HL-60/S4 treated with retinoic acid at 250 ng/mL for 4 days and 3 days (cell line): ENCODE results near the gene INVS.

ENCODE experiments used
- in situ Hi-C: fragments of 300-500 bp; cut with MboI; formaldehyde crosslinking; loops from 2 replicates; pipeline ENCODE4 v1.7.0; 2022; ENCODE audit warnings: low sequenced_read_pairs

INVS gene

DNA sequence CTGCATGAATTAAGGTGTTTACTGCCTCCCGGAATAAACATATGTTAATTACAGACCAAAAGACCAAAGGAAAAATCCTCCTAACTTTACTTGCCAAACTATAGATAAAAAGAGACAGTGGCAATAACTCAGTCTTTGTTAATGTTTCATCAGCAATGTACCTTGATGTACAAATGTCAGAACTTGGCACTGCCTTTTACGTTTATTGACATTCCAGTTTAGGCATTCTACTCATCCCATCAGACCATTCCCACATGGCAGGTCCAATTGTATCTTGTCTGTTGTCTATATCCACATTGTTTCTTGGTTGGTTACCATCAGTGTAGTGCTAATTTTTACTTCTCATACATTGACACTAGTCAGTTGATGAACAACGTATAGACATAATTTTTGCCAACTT is 168.2 kb downstream of the INVS start:
- in situ Hi-C loops: no loop called here

DNA sequence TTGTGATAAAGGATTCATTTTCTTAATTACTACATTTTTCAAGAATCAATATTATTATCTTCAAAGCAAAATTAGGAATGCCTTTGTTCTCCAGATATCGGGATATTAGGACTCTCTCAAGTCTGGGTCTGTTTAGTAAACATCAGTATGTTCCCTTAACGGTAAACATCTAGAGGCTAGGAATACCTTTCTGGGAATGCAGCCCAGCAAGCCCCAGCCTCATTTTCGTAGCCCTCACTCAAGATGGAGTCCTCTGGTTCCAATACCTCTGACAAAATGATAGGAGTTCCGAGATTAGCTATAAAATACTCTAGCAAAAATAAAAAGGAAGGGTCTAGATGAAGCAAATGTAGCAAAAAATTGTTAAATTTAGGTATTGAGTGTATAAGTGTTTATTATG is 169.2 kb downstream of the INVS start:
- in situ Hi-C loops: no loop called here

DNA sequence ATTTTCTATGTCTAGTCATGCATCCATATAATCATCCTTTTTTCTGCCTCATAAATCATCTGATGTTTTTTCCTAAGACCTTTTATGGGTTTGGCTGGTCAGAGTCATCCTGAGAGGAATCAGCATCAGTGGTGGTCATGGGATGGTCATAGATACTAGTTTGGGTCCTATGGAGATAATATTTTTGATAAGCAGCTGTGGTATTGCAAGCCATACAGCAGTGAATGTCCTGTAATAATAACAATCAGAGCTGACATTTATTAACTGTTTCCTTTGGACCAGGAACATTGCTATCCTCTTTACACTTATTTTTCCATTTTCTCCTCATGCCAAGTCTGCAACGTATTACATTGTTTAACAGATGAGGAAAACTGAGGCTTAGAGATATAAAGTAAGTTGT is 170.6 kb downstream of the INVS start:
- in situ Hi-C loops: no loop called here

DNA sequence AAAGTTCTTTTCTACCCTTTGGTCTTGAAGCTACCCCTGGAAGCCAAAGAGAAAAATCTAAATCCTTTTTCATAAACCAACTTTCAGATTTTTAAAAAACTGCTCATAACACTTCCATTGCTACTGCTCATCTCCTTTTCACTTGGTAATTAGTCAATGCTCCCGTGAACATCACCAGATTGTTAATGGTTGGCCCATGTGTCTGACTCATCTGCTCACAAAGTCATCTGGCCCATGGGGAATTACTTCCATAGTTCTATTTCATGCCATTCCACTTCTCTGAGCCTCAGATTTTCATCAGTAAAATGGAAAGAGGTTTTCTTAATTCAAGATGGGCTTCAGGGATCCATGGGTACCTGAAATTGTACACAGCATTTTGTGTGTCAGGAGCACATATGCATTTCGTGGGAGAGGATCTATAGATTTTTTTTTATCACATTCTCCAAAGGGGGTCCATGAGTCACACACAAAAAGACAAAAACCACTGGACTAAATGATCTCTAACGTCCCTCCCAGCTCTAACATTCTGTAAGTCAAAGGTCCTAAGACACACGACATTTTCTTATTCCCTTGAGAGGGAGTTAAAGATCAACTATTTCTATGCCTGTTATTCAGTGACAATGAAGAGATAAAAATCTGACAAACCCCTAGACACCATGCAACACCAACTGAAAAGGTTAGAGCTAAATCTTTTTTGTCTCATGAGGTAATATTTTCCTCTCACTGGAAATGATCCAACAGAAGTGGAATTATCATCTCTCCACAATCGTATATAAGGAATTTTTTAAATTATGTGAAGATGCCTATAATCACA is 178.3 kb downstream of the INVS start:
- in situ Hi-C loops: no loop called here

DNA sequence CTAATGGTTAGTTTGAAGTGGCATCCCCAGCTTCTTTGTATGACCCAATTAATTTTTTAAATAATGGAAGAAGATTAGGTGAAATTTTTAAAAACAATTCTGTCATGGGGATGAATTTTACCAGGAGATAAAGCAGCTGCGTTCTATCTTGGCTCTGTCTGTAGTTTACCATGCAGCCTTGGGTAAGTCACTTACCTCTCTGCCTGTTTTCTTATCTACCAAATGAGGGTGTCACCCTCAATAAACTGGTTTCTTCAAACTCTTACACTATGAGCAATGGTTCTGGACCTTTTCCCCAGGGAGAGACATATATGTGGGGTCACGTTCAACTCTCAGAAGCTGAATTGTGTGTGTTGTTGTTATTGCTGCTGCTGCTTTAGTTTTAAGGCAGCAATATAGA is 182.0 kb downstream of the INVS start:
- in situ Hi-C loops: loop anchor here (10.0 kb wide), 1 partner anchor 64 kb away; no protein-coding TSS in a partner anchor

DNA sequence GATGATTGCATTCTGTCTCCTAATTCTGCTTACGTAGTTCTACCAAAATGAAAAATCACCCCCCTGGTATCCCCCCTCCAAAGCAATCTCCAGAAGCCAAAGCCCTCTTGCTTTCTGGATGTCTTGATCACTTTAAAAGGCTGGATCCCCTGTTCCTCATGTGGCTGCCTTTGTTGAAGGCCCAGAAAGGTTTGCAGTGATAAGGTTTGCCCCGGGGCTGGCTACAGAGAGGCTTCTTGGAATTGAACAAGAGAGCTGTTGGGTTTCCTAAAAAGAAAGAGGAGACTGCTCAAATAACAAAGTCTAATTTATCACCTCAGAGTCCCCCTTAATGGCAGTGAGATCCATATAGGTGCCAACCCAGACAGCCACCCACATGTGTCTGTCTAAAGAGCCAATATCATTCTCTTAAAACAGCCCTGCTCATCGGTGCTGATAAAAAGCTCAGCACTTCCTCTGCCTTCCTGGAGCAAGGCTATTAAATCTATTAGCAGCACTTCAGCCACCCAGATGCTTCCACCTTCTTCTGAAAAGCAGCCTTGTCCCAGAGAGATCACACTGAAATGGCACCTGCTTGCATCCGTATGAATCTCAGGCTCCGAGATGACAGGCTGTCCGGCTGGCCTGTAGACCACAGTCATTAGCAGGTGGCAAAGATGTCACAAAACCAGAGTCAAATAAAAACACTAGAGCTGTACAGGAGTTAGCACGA is 182.8 kb downstream of the INVS start:
- in situ Hi-C loops: loop anchor here (10.0 kb wide), 1 partner anchor 63 kb away; no protein-coding TSS in a partner anchor

DNA sequence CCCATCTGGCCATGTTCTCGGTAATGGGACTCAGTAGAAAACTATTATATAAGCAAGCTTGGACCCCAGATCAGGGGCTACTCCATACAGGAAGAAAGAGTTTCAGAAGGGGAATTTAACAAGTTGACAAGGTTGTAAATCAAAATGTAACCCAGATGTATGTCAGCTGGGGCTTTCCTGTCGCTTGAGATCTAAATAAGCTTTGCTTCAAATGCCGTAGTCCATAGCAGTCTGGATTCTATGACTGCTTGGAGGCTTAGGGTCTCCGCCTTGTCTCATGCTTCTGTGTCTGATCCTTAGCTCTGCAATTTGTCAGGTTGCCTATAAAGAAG is 183.3 kb downstream of the INVS start:
- in situ Hi-C loops: loop anchor here (10.0 kb wide), 1 partner anchor 62 kb away; no protein-coding TSS in a partner anchor

DNA sequence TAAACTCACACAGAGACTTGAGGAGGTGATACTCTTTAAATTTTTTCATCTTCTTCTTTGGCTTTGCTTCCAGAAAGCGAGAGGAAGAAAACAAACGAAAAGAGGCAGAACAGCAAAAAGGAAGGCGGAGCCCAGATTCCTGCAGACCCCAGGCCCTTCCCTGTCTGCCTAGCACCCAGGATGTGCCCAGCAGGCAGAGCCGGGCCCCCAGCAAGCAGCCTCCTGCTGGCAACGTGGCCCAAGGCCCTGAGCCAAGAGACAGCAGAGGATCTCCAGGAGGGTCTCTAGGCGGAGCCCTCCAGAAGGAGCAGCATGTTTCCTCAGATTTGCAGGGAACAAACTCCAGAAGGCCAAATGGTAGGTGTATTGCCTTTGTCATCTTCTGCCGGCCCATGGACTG is 185.2 kb downstream of the INVS start:
- in situ Hi-C loops: loop anchor here (10.0 kb wide), 1 partner anchor 61 kb away; no protein-coding TSS in a partner anchor

DNA sequence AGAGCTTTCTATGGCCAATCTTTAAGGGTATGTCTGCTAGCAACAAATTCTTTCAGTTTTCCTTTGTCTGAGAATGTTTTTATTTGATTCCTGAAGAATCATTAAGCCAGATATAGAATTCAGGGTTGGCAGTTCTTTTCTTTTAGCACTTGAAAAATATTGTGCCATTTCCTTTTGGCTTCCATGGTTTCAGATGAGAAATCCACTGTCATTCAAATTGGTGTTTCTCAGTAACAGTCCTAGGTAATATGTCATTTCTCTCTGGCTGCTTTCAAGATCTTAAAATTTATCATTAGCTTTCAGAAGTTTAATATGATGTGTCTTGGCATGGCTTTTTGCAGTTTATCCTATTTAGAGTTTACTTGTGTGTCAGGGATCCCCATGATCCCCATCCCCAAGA is 186.0 kb downstream of the INVS start:
- in situ Hi-C loops: loop anchor here (10.0 kb wide), 1 partner anchor 60 kb away; no protein-coding TSS in a partner anchor

DNA sequence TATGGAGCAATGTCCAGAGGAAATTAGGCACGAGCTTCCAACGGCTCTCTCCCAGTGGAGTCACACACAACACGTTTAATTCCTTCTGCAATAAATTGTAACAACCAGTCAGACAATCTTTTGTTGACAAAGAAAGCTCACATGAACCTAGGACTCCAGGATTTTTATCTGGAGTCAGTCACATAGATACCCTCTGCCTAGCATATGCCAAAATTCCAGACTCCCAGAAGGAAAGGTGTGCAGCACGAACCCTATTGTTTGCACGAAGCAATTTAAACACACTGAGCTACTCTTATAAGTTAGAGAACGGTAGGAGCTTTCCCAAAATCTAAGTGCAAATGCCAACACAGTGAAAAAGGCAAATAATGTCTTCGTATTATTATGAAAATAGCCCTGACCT is 186.6 kb downstream of the INVS start:
- in situ Hi-C loops: loop anchor here (10.0 kb wide), 1 partner anchor 59 kb away; no protein-coding TSS in a partner anchor

DNA sequence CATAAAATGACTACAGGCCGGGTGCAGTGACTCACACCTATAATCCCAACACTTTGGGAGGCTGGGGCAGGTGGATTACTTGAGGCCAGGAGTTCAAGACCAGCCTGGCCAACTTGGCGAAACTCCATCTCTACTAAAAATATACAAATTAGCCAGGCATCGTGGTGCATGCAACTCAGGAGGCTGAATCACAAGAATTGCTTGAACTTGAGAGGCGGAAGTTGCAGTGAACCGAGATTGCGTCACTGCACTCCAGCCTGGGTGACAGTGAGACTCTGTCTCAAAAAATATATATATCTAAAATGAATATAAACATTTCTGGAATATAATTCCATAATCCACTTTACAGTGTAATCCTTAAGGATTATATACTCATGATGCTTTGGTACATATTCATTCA is 187.2 kb downstream of the INVS start:
- in situ Hi-C loops: loop anchor here (10.0 kb wide), 1 partner anchor 59 kb away; no protein-coding TSS in a partner anchor

DNA sequence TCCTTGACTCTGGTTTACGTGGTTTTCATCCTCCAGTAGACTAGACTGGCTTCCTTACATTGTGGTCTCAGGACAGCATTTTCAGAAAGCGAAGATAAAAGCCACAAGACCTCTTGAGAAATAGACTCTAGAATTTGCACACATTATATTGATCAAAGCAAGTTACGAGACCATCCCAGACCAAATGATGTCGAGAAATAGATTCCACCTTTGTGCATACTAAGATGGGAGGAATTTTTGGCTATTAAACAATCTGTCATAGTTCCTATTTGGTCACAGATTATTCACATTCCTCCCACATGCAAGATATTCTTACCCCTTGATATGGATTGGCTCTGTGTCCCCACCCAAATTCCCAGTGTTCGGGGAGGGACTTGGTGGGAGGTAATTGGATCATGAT is 188.1 kb downstream of the INVS start:
- in situ Hi-C loops: loop anchor here (10.0 kb wide), 1 partner anchor 58 kb away; no protein-coding TSS in a partner anchor

DNA sequence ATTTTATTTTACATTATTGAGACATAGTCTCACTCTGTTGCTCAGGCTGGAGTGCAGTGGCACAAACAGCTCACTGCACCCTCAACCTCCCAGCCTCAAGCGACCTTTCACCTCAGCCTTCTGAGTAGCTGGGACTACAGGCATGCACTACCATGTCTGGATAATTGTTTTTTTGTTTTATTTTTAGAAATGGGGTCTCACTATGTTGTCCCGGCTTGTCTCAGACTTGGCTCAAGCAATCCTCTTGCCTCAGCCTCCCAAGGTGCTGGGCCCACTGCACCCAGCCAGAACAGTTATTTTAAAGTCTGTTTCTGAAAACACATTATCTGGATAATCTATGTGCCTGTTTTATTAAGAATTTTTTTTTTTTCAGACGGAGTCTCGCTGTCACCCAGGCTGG is 191.7 kb downstream of the INVS start:
- in situ Hi-C loops: no loop called here

DNA sequence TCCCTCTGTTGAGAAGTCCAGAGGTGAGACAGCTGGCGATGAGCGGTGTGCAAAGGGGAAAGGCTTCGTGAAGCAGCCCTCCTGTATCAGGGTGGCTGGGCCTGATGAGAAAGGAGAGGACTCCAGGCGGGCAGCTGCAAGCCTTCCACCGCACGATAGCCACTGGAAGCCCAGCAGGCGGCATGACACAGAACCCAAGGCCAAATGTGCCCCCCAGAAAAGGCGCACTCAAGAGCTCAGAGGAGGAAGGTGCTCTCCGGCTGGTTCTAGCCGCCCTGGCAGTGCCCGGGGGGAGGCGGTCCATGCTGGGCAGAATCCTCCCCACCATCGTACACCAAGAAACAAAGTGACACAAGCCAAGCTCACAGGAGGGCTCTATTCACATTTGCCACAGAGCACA is 193.4 kb downstream of the INVS start:
- in situ Hi-C loops: no loop called here

DNA sequence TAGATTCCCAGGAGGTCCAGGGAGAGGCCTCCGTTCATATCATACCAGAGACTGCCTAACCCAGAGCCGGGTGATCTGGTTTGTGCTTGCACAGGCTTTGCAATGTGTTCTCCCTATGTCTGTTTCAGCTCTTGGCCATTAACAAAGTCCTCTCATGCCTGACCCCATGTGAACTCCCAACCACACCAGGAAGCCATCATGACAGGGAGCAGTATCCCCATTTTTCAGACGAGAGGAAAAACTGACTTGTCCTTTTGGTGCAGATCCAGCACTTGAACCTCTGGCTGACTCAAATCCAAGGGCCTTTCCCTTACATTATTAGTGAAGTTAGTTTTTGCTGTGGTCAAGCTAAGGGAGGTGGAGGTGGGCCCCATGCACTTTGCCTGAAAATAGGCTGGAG is 195.3 kb downstream of the INVS start:
- in situ Hi-C loops: no loop called here

DNA sequence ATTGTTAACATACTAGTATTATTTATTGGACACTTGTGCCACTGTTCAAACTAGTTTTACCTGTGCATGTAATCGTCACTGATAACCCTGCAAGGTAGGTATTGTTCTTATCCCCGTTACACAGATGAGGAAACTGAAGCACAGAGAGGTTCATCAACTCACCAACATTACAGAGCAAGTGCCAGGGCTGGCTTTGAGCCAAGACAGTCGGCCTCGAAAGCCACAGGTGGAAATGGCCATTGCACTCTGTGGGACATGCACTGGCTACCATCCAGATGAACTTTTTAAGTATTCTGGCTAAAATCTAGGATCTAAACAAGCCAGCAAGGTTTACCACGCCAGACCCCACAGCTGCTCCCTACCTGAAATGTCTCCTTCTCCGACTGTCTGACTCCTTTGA is 195.8 kb downstream of the INVS start:
- in situ Hi-C loops: no loop called here

DNA sequence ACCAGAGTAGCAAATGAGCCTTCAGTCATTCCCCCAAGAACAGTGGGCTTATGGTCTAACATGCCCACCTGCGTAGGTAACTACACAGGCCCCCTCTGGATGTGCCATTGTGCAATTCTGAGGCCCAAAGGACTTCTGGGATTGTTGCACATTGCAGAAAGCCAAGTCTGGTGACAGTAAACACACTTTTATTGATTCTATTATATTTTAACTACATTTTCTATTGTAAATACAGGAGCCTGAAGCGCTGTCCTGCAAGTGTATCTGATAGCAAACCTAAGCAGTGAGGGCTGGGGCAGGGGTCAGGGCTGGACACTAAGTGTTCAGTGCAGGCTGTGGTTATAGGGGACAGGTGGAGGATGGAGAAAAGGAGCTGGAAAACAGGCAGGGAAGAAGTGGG is 196.2 kb downstream of the INVS start:
- in situ Hi-C loops: no loop called here

DNA sequence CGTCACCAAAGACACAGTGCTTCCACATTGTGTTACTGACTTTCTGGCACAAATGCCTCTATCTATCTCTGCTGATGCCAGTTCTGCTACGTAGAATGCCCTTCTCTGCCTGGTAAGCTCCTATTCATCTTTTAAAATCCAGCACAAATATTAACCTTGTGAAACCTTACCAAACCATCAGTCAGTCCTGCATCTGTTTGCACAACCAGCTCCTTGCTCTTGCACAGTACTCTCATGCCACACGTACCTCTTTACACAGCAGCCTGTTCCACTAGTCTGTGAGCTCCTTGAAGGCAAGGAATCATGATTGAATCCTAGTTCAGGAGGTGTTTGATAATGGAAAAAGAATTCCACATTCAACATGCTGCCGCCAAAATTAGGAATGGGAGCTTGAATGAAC is 197.4 kb downstream of the INVS start:
- in situ Hi-C loops: no loop called here

DNA sequence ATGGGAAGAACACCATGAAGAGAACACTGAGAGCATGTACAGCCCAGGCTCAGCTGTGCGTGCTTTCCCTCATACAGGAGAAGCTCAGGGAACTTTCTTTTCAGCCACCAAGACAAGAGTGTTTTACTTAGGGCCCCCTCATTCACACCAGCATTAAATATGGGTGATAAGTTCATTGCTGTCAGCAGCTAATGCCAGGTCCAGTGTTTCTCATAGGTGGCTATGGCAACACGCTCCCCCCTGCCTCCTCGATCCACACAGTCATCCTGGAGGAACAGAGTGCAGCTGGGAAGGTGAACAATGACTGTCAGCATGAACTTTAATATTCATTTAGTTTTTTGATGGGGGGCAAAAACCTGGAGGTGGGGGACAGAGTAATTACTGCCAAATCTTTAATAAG is 199.3 kb downstream of the INVS start:
- in situ Hi-C loops: no loop called here

DNA sequence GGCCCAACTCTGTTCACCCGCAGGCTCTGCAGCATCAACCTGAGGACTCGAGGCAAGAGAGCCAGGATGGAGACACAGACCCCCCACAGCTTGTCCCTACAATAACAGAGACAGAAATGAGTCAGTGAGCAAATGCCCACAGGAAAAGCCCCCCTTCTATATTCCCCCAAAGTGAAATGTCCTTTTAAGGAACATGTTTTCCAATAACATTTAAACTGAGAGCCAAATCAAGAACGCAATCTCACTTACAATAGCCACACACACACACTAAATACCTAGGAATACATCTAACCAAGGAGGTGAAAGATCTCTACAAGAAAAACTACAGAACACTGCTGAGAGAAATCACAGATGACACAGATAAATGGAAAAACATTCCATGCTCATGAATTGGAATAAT is 204.7 kb downstream of the INVS start:
- in situ Hi-C loops: no loop called here

DNA sequence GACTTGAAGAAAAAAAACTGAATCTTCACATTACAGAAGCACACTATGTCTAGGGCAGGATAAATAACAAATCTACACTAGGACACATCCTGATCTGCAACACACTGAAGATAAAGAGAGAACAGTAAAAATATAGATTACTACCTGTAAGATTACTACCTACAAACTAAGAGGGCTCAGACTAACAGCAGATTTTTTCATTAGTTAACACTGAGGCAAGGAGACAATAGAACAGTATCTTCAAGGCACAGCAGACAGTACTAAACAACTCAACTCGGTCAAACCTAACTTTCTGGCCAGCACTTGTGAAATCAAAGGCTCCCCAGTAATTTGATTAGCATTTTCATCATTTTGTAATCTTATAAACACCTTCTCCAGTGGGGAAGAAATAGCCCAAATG is 207.2 kb downstream of the INVS start:
- in situ Hi-C loops: no loop called here

DNA sequence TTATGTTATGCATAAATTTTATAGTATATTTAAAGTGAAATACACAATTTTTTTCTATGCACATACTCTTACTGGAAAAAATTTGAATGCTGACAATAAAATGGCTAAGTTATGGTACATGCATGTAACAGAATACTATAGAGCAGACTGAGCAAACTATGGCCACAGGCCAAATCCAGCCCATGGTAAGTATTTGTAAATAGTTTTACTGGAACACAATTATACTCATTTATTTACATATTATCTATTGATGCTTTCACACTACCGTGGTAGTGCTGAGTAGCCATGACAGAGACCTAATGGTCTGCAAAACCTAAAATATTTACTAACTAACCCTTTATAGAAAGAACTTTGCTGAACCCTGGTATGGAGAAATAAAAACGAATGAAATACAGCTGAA is 208.0 kb downstream of the INVS start:
- in situ Hi-C loops: no loop called here
